COLO829 (cell line): ENCODE data around the gene FLNC.
A peak's percentile ranks its signal among the peaks of the same experiment; 100 is the strongest.

Experiments used
- DNase-seq: peaks from one replicate; pipeline ENCODE4 v3.0.0; 2012; ENCODE audit warnings: low spot score

Gene FLNC

GRCh38 chr7:128830231-128831177 is at the start of gene FLNC:
TSS of gene FLNC (plus strand) at chr7:128830406. CDS start at chr7:128830638, 232 bp downstream.
- no peak for DNase-seq

- no peak for DNase-seq
Measured at GRCh38 chr7:128781126-128781525, 49.1 kb upstream of the FLNC start.

GRCh38 chr7:128781851-128782250 is 48.4 kb upstream of the FLNC start:
- no peak for DNase-seq

GRCh38 chr7:128783143-128783861 is 46.9 kb upstream of the FLNC start:
- no peak for DNase-seq

GRCh38 chr7:128785738-128786137 is 44.5 kb upstream of the FLNC start:
- DNase-seq = no peak

- no peak for DNase-seq
Measured at GRCh38 chr7:128788446-128789412, 41.5 kb upstream of the FLNC start.

GRCh38 chr7:128790315-128791041 is 39.7 kb upstream of the FLNC start:
- DNase-seq = no peak

- DNase-seq = peak; percentile 54
Measured at GRCh38 chr7:128791121-128791971, 38.9 kb upstream of the FLNC start, which contains the start of gene CCDC136. TSS of gene CCDC136 (plus strand) at chr7:128791968. CDS start at chr7:128792412, 444 bp downstream.

DNA sequence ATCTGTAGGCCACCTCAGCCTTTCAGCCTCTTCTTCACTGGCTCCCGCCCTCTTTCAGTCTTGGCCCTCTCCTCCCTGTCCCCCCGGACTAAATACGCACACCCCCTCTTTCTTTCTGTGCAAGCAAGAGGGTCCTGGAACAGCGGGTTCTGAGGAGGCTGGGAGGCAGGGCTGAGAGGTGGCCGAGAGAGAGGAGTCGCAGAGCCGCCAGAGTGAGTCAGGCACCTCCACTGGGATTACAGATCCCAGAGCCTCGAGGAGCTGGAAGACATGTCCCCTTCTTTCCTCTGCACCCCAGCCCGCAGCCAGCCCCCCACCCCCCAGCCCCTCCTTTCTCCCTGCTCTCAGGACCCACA is 38.3 kb upstream of the FLNC start:
- DNase-seq = no peak

DNA sequence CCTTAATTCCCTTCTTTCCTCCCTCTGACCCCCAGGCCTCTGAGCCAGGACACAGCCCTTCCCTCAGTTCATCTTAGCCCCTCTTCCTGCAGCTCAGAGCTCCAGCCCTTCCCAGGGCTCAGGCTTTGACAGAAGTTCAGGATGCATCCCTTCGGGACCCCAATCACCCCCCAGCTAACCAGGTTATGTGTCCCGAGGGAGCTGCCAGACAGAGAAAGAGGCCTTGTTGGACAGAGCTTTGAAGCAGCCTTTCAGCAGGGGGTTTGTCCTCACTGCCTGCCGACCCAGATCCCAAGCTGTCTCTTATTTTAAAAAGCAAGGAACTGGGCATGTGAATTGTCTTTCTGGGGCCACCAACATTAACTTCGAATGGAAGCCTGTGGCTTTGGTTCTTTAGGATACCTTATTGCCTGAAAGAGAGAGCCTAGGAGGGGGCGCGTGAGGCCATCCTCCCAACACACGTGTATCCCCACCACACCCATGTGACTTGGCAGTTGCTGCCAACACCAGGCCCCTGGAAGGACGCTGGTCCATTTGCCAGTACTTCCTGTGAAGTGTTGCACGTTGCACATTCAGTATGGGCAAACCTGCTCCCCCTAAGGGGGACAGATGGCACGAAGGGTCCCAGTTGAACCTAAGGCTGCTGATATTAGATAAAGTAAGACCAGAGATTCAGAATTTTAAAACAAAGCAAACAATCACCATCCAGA is 37.6 kb upstream of the FLNC start:
- no peak for DNase-seq

DNA sequence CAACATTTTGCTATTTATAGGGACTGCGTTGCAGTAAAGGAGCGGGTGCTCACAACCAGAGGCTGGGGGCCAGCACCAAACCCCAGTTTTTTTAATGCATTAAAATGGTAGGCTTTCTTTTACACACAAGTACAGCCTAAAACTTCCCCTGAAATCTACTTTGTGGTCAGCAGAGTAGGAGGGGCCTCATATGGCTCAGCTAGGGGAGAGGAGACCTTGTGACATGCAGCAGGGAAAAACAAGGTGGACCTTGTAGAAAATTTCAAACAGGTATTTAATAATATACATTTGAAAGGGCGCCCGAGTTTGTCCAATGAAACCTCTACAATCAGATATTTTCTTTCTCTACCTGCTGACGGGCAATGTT is 37.0 kb upstream of the FLNC start:
- no peak for DNase-seq

- no peak for DNase-seq
Measured at GRCh38 chr7:128794020-128794419, 36.2 kb upstream of the FLNC start.

DNA sequence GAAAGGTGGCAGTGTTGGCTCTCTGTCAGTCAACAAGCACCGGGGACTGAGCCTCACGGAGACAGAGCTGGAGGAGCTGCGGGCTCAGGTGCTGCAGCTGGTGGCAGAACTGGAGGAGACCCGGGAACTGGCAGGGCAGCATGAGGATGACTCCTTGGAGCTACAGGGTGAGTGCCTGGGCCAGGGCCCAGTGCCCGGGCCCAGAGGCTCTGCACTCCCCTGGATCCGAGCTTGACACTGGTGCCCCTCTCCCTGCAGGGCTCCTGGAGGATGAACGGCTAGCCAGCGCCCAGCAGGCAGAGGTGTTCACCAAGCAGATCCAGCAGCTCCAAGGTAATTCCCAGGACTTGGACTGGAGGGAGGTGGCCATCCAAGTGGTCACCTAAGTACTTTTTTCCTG is 35.8 kb upstream of the FLNC start:
- DNase-seq = no peak

DNA sequence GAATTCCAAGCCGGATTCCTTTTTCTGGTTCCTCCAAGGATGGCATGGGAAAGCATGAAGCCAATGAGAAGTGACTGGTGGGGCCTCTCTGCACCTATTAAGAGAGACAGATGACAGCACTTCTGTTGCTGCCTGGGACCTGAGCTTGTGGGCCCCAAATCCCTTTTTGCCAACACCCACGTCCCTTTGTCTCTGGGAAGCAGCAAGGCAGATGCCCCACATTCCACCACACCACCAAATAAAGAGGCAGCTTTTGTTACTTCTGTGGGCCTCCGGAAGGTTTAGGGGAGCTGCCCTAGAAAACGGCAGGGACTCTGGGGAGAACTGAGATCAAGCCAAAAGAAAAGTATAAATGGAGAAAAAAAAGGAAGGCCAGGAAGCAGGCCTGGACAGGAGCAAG is 35.1 kb upstream of the FLNC start:
- no peak for DNase-seq

GRCh38 chr7:128796327-128796726 is 33.9 kb upstream of the FLNC start:
- DNase-seq = no peak

DNA sequence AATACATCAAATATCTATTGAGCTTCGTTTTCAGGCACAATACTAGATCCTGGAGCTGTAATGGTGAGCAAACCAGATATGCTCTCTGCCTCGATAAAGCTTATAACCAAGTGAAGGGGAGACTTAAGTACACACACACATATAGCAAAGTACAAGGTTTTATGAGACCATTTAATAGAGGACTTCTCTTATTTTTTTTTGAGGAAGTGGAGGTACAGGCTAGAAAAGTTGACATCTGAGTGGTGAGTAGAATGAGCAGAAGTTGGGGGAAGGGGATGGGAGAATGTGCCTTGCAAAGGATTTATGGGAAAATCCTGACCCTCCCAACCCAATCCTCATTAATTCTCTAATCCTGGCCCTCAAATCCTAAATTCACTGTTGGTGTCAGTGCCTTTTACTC is 30.8 kb upstream of the FLNC start:
- no peak for DNase-seq

GRCh38 chr7:128800567-128800966 is 29.6 kb upstream of the FLNC start:
- no peak for DNase-seq

- no peak for DNase-seq
Measured at GRCh38 chr7:128801003-128801402, 29.2 kb upstream of the FLNC start.

GRCh38 chr7:128801667-128802418 is 28.4 kb upstream of the FLNC start:
- no peak for DNase-seq
